NCI-H1694 (cell line): ENCODE measurements around the gene AFG3L2.
"Not testable (repeated sequence)": the region's sequence is repeated elsewhere in the genome, so short reads cannot be mapped to it uniquely, and the experiment has no call there.

Experiments used
- DNase-seq: peaks from one replicate; lab custom pipeline; 2025; lab: John Stamatoyannopoulos, UW

Gene AFG3L2

DNA sequence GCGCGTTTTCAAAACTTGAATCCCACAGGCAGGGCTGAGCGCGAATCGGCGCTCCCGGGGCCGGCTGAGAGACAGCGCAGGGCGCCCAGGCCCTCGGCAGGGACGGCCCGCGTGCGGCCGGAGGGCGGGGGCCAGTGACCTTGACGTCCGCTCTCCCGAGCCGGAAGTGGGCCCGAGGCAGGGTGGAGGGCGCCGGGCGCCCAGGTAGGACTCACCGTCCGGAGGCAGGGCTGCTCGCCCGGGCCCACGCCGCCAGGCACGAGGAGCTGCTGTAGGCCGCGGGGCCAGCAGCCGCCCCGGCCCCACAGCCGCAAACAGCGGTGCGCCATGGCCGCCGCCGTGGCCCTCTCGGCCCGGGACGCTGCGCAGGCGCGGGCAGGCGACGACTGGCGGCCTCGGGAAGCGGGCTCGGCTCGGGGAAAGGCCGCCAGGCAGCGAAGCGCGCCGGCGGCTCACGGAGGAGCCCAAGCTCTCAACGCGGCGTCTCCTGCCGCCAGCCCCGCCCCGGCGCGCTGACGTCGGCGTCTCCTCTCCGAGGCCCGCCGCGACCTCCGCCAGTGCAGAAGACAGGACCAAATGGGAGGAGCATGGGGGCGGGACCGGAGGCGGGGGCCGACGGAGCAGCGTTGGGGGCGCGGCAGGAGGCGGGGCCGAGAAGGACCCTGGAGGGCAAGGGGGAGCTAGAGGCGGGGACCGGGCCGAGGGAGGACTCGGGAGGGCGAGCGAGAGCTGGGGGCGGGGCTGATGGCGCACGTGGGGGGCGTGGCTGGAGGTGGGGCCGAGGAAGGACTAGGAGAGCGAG lies at the start of gene AFG3L2:
Gene AFG3L2, minus strand, starts transcription at position 474 of the 802 bp plus-strand sequence. Its CDS starts 145 bp downstream, at position 329.
- peak; percentile 94 for DNase-seq

DNA sequence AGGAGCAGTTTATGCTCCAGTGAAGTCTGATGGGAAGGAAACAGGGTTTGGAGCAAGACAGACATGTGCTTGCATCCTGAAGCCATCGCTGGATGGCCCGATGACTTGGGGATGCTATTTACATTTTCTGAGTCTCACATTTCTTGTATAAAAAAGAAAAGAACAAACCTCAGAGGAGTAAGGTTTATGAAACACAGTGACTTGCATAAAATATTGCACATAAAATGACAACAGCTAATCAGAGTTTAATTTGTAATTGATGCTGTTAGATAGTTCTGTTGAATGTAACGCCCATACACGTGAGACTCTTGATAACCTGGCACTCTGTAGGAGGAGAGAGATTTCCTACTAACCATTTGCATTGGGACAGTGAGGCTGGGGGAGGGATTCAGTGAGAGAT lies 47.2 kb upstream of the AFG3L2 start:
- no peak for DNase-seq

DNA sequence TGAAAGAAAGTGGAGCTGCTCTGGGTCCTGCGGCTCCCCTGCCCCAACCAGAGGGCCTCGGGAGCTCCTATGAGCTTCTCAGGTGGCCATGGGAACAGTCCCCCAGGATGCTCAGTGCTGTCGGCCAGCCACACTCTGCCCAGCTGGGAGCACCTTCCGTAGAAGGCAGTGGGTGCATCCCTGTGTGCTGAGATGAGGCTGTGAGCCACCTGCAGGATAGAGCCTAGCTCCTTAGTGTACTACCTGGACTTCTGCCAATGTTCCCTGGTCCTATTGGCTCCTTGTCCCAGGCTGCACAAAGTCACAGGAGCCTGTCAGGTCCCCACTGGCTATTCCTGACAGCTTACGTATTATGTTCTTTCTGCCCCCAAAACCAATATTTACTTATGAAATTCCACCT lies 46.8 kb upstream of the AFG3L2 start:
- peak; percentile 16 for DNase-seq

DNA sequence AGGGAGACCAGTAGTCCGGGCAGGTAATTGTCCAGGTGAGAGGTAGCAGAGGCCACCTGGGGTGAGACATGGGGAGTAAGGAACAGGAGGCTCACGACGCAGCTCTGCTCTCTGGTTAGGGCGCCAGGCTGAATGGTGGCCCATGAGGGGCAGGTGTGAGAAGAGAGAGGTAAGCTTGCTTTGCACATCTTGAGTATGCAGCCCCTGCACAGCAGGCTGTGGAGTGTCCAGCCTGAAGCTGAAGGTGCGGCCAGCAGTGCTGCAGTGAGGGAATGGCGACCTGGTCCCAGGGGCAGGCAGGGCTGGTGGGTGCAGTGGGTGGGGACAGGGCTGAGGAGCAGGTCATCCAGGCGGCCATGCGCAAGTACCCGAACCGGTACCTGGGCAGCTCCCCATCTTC lies 46.4 kb upstream of the AFG3L2 start:
- no peak for DNase-seq

DNA sequence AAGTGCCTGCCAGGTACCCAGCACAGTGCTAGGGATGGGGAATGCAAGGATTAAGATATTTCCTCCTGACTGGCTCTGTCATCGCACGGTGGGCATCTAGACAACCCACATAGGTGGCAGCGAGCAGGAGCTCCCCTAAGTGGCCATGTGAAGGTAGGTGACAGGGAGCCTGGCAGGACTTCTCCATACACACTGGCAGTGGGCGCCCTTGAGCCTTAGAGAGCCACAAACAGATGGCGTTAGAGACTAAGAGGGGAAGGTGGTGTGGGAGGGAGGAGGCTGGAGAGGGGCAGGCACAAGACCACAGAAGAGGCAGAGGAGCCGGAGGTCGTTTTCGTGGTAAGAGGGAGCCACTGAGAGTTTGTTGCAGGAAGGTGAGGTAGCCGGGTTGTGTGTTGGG lies 45.9 kb upstream of the AFG3L2 start:
- peak; percentile 83 for DNase-seq

DNA sequence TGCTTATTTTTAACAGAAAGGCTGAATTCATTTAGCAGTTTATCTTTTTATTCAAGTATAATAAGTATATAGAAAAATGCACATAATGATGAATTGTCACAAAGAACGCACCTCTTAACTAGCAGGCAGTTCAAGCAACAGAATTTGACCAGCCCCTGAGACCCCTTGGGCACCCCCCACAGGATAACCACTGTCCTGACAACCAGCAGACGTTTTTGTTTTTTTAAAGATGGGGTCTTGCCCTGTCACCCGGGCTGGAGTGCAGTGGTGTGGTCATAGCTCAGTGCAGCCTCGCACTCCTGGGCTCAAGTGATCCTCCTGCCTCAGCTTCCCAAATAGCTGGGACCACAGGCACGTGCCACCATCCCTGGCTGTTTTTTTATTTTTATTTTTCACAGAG lies 44.7 kb upstream of the AFG3L2 start:
- no peak for DNase-seq

DNA sequence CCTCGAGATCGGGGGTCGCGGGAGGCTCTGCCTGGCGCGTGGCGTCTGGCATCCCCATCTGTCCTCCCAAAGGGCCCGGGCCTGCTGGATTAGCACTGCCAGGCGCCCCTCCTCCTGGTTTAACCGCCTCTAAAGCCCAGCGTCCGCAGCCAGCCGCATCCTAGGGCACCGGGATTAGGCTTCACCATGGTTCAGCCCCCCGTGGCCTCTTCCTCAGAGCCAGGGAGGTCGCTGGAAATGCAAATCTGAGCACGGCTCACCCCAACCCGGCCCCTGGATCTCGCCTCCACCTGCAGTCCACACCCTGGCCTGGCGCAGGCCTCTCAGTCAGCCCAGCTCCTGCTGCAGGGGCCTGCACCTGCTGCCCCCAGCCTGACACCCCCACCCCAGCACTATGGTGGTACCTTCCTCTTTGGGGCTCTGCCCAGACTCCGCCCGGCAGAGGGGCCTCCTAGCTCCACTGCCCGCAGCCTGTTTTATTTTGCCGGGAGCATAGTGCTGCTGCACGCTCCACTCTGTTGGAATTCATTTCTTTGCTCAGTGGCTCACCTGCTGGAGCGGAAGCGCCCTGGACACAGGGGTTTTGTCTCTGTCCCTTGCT lies 43.9 kb upstream of the AFG3L2 start:
- peak; percentile 19 for DNase-seq

DNA sequence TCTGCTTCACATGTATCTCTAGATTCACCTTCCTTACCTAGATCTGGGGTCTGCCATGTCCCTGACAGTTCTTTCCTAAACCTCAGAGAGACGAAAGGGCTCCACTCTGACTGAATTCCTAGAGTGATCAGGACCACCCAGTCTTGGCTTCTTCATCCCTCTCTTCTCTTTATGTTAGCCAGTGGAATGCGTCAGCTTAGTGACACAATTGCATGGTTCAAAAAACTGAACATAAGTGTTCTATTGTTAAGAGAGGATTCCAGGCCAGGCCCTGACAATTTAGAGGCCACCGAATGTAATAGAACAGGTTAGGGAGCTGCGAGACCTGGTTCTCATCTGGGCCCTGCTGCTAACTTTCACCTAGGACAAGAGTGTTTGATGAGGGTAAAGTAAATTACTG lies 40.7 kb upstream of the AFG3L2 start:
- DNase-seq: no peak

DNA sequence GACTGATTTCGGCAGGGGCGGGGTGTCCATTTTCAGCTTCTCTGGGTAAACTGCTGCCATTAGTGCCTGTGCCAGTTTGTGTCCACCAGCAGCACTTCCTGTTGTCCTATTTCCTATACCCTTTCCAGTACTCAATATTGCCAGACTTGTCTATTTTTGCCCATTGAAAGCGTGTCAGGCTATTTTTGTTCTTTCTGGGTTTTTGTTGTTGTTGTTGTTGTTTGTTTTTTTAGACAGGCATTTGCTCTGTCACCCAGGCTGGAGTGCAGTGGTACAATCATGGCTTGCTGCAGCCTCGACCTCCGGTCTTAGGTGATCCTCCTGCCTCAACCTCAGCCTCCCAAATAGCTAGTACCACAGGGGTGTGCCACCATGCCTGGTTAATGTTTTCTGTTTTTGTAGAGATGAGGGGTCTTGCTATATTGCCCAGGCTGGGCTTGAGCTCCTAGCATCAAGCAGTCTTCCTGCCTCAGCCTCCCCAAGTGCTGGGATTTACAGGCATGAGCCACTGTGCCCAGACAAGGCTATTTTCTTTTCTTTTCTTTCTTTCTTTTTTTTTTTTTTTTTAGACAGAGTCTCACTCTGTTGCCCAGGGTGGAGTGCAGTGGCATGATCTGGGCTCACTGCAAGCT lies 39.2 kb upstream of the AFG3L2 start:
- DNase-seq: no peak

DNA sequence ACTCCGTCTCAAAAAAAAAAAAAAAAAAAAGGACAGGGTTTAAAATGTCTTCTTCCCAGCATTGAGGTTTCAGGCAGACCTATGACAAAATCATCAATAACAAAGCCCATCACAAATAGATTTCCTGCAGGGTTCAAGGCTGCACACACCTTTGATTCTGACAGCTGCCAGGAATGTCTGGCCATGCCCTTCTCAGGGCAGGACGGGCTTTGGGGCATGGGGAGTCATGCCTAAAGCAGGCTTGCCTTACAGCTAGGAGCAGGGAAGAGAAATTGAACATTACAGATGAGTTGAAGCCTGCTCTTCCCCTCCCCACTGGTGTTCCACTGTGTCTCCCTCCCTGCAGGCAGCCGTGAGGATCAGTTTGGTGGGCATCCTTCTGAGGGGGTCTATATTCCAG lies 34.4 kb upstream of the AFG3L2 start:
- no peak for DNase-seq

DNA sequence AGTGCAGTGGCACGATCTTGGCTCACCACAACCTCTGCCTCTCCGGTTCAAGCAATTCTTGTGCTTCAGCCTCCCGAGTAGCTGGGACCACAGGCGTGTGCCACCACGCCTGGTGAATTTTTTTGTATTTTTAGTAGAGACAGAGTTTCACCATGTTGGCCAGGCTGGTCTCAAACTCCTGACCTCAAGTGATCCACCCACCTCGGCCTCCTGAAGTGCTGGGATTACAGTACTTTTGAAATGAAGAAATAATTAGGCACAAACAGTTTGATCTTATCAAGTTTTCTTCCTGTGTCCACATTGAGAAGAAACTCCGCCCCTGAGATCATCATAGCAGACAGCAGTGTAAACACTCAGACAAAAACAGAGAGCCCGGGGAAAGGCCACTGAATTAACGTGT lies 33.7 kb upstream of the AFG3L2 start:
- DNase-seq: not testable (repeated sequence)

DNA sequence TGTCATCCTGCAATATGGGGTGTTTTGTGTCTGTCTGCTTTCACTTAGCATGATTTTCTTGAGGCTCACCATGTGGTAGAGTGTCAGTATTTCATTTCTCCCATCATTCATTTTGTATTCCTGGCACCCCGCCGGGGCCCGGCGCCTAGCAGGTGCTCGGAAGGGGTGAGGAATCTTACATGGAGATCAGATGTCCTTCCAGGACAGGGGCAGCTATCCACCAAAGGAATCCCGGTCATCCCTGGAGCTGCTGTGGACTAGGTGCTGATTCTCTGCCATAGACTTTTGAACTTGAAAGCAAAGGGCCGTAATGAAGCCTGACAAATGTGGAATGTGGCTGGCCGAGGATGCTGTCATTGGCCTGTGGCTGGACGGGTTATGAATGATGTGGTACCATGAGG lies 33.1 kb upstream of the AFG3L2 start:
- no peak for DNase-seq

DNA sequence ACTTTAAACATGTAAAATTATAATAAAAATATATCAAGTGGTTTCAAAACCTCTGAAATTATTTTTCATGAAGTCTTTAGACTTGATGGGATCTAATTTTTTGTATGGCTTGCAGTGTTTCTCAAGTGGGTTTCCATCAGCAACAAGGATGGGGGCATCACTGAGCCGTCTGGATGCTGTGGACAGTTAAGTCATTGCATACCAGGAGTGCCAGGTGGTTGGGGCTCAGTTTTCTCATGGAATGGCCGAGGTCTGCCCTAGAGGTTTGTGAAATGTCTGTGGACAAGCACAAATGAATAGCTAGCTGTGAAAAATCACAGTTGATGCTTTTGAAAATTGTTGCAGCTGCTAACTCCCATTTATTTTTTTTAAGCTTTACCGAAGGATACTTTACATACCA lies 32.4 kb upstream of the AFG3L2 start:
- no peak for DNase-seq

DNA sequence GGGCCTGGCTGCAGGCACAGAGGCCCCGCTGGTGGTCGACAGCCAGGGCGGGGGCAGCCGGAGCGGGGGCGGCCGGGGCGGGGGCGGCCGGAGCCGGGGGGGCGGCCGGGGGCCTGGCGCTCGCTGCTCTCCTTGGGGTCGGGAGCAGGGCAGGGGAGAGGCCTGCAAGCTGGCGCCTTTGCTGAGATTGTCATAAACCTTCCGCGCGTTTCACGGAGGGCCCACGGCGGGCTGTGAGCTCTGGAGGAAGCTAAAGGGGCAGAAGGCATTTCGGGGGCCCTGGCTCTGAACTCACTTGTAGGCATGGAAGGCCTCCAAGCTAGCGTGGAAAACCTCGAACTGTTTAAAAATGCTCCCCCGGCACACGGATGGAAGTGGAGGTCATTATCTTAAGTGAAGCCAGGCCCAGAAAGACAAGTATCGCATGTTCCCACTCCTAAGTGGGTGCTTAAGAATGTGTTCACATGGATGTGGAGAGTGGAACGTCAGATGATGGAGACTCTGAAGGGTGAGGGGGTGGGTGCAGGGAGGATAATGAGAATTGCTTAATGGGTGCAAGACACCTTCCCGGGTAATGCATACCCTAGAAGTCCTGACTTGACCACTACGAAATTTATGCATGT lies 31.3 kb upstream of the AFG3L2 start:
- DNase-seq: no peak

DNA sequence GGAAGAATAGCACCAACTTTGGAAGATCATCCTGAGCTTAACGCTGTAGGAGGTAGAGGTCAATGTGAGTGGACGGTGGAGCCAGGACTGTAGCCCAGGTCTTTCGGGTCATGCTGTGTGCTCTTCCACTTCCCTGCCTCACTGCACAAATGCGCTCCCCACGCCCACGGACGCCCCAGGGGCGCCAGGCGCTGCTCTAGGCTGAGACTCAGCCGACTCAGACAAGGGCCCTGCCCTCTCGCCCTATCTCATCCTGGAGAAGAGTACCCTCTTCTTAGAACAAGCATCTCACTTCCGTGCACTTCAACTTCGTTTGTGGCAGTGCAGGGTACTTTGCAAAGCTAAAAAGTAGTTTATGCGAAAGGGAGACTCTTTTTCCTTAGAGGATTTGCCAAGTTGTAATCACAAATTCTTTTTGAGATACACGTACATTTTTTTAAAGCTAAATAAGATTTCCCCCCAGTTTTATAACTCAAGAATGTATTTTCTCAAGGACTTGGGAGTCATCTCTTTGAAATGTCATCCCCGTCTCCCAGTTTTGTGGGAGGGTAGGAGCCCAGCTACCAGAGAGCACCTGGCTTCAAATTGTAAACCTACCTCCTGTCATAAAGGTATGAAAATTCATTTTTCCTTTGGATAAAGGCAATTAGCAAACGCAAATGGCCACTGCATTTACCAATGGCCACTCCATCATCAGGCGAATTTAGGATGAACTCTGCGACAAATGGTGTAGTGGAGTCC lies 29.5 kb upstream of the AFG3L2 start:
- DNase-seq: no peak

DNA sequence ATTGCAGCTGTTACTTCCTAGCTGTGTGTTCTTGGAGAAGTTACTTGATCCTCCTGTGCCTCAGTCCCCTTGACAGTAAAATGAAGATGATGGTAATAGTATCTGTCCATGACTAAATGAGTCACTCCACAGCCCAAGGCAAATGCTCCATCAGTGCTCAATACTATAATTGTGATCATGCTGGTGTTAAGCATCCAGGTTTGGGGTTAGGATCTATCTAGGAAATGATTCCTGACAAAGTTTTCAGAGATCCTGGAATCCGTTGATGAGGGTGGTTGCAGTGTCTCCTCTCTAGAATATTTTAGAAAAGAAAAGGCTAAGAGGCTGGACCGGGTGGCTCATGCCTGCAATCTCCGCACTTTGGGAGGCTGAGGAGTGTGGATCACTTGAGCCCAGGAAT lies 28.0 kb upstream of the AFG3L2 start:
- DNase-seq: no peak

DNA sequence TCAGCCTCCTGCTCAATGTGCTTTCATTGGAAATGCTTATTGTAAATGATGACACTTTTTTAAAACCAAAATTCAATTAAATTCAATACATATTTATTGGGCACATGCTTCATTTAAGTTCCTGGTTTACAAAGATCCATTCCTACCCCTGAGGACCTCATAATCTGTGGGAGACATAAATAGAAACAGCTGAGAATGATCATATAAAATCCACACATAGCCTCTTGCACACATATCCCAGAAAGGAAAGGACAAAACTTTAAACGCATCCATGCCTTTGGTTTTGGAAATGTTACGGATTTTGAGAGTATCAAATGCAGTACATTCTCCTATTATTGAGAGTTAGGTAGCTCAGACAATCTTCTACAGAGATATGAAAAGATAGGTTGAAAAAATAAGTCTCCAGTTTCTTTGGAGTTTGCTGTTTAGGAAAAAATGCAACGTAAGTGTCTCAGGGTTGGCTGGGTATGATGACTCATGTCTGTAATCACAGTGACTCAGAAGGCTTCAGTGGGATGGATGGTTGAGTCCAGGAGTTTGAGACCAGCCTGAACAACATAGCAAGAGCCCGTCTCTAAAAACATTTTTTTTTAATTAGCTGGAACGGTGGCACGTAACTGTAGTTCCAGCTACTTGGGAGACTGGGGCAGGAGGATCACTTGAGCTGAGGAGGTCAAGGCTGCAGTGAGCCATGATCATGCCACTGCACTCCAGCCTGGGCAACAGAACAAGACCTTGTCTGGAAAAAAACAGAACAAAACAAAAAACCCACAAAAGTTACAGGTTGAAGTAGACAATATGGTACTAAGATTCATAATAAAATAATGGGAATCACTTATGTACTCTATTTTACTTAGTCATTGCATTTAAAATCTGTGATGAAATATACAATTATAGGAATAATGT lies 26.8 kb upstream of the AFG3L2 start:
- DNase-seq: no peak

DNA sequence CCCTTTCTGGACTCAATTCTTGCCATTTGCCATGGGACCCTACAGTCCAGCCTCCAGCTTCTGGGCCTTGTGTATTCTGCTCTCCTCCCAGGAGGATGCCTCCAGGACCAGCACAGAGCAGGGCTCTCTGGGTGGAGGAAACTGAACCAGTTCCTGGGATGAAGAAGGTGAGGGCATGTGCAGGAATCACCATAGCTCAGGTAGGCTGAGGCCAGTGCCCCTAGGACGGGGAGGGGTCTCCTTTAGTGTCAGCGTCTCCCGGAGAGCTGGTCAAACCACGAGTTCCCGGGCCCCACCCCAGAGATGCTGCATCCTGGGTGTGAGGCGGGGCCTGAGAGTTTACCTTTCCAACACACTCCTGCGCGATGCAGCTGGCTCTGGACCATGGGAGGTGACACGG lies 24.9 kb upstream of the AFG3L2 start:
- no peak for DNase-seq

DNA sequence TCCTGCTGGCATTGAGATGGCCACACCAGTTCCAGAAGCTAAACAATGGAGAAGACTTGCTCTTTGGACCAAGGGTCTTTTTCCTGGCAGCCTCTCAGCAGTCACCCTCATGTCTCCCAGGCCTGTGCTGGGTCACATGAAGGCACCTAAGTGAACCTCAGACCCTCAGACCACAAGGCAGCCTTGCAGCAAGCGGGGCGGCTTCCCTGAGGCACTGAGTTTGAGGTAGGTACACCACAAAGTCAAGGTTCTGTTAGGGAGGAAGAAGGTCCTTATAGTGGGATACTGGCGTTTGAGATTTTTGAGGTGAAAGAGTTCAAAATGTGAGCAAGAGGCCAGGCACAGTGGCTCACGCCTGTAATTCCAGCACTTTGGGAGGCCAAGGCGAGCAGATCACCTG lies 22.2 kb upstream of the AFG3L2 start:
- DNase-seq: no peak

DNA sequence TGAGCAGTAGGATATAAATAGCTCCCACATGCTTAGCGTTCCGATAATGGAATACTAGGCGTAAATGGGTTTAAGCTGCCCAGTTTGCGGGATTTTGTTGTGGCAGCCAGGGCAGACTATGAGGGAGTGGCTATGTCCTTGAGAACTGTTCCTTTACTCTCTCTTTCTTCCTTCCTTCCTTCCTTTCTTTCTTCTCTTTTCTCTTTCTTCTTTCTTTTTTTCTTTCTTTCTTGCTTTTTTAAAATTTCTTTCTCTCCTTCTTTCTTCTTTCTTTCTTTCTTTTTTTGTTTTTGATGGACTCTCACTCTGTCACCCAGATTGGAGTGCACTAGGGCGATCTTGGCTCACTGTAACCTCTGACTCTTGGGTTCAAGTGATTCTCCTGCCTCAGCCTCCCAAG lies 21.6 kb upstream of the AFG3L2 start:
- no peak for DNase-seq

DNA sequence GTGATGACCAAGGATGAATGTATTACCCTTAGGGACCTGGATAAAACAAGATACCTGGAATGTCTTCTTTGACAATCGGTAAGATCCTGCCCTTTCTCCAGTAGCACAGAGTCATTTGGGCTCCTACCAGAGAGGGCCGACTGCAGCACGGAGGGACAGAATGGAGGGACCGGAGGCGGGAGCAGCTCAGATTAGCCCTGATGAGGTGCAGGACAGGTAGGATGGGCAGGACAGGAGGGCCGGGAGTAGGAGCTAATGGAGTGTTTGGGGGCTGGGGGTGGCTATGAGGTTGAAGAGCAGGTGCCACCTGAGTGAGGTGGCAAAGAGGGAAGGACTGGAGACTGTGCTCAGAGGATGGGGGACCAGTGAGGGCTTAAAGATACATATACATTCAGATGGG lies 20.8 kb upstream of the AFG3L2 start:
- no peak for DNase-seq
